Subcutaneous adipose tissue (tissue), 4 donors: Measurements from ENCODE around the gene ZNF419. TPM values are rescaled to one million over a fixed set of nuclear protein-coding genes. Genes with fewer than 3 reads are reported as not detected.
"Not testable (repeated sequence)": the region's sequence is repeated elsewhere in the genome, so short reads cannot be mapped to it uniquely, and the experiment has no call there.

Source experiments
- CTCF ChIP-seq: fragments of 450-650 bp; IDR thresholded peaks from one replicate; pipeline ENCODE4 v1.5.1; 2016; ENCODE audit warnings: low read depth, mild to moderate bottlenecking, control low read depth, antibody characterized with exemption, moderate library complexity
- total RNA-seq, 4 donors: library from RNA; depleted of rRNA; stranded (reverse); fragments of >200 nt; gene quantifications; one replicate each; pipeline ENCODE4 v1.1.0, GENCODE V29; 2016

The ZNF419 gene
- 10 to 100 TPM in 1 of 4 donors, 1 to 10 TPM in 3; 7.7 to 13.4 (median 9.5) TPM for total RNA-seq

GRCh38 chr19:57487477-57488298 is at the start of gene ZNF419:
TSS of gene ZNF419 (plus strand) at chr19:57487750. CDS start at chr19:57487951, 201 bp downstream.
- not testable (repeated sequence) for TF ChIP-seq CTCF

GRCh38 chr19:57437931-57438330 is 49.6 kb upstream of the ZNF419 start:
- no peak for TF ChIP-seq CTCF

GRCh38 chr19:57438925-57439324 is 48.6 kb upstream of the ZNF419 start:
- TF ChIP-seq CTCF = no peak

GRCh38 chr19:57441979-57442752 is 45.4 kb upstream of the ZNF419 start:
- no peak for TF ChIP-seq CTCF

- no peak for TF ChIP-seq CTCF
Measured at GRCh38 chr19:57443121-57443696, 44.3 kb upstream of the ZNF419 start.

DNA sequence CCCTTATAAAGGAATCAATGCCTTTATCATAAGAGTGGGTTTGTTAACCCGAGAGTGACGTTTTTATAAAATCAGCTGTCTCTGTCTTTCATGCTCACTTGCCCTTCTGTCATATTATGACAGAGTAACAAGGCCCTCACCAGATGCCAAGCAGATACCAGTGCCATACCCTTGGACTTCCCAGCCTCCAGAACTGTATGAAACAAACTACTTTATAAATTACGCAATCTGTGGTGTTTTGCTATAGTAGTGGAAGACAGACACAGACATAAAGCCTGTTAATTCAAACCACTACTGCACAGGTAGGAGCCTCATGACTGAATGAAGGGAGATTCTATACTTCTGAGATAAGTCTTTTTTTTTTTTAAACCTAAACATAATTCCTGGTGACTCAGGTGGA is 35.2 kb upstream of the ZNF419 start:
- no peak for TF ChIP-seq CTCF

GRCh38 chr19:57465680-57466381 is 21.7 kb upstream of the ZNF419 start:
- TF ChIP-seq CTCF = no peak
